ENCODE data around the gene FAM9B.

- no peak for TF ChIP-seq CTCF (IDR thresholded peaks at IDR 0.05)
- no peak for TF ChIP-seq POLR2A (IDR thresholded peaks at IDR 0.05)
These were observed 53.2 kb downstream of the FAM9B start for GRCh38 chrX:8980756-8981155.
